ENCODE measurements around the gene PDE8A.

DNA sequence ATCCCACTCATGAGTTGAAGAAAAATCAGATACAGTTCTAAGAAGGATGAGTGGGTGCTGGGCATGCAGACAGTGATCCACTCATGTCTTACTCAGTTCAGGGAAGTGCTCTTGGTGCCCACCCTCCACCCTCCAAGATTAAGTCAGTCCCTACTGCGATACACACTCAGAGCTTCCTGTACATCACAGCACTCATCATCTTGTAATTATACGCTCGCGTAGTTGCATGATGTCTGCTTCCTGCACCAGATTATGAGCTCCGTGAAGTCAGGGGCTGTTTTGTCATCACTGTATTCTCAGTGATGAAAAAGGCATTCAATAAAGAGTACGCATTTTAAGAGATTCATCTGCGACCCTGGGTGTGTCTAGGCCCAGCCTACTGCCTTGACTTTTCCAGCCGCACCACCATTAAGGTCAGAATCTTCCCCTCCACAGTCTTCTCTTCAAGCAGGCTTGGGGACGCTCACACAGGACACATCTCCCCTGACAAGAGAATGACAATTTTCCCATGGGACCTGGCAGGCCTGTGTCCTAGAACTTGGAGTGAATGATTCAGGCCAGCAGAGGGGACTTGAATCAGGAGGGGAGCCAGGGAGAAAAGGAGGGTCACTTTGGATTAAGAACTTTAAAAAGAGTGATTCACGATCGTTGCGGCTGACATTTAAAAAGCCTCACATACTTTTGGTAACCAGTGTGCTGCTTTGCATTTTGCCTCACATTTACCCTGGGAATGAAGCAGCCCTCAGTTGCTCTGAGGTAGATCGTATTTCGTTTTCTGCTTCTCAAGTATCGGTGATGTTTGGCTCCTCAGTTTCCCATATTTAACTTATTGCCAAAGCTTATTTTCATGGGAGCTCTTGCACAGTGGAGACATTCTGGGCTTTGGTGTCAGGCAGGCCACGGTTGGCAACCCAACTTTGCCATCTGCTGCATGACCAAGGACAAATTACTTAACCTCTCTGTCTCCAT, 7.9 kb upstream of the PDE8A start:
- TF ChIP-seq, protein P1, sequence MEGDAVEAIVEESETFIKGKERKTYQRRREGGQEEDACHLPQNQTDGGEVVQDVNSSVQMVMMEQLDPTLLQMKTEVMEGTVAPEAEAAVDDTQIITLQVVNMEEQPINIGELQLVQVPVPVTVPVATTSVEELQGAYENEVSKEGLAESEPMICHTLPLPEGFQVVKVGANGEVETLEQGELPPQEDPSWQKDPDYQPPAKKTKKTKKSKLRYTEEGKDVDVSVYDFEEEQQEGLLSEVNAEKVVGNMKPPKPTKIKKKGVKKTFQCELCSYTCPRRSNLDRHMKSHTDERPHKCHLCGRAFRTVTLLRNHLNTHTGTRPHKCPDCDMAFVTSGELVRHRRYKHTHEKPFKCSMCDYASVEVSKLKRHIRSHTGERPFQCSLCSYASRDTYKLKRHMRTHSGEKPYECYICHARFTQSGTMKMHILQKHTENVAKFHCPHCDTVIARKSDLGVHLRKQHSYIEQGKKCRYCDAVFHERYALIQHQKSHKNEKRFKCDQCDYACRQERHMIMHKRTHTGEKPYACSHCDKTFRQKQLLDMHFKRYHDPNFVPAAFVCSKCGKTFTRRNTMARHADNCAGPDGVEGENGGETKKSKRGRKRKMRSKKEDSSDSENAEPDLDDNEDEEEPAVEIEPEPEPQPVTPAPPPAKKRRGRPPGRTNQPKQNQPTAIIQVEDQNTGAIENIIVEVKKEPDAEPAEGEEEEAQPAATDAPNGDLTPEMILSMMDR (conservative IDR thresholded peaks at IDR 0.05; ENCODE audit: low read length), result no peak
- no peak for TF ChIP-seq EZH2phosphoT487 (IDR thresholded peaks at IDR 0.05; ENCODE audit: borderline replicate concordance, low read depth, low read length)
